GM13977 (cell line): ENCODE data around the gene LALBA.
"Not testable (repeated sequence)": the region's sequence is repeated elsewhere in the genome, so short reads cannot be mapped to it uniquely, and the experiment has no call there.

Source experiments
- DNase-seq: peaks from one replicate; pipeline ENCODE4 v3.0.0; 2012; ENCODE audit warnings: low spot score
- CTCF ChIP-seq: IDR thresholded peaks from 2 replicates; pipeline ENCODE4 v1.5.1; 2012; ENCODE audit warnings: mild to moderate bottlenecking, control low read depth; ENCODE audit not compliant: insufficient read depth; ENCODE audit errors: extremely low read depth, missing control alignments
- in situ Hi-C: fragments of 300-500 bp; cut with MboI; formaldehyde crosslinking; loops from one replicate; pipeline ENCODE4 v1.12.0; 2022; ENCODE audit warnings: low sequenced_read_pairs, low pct_unique_long_range_greater_than_20kb, mixed read lengths, inconsistent platforms; ENCODE audit not compliant: unreplicated experiment

The LALBA gene

DNA sequence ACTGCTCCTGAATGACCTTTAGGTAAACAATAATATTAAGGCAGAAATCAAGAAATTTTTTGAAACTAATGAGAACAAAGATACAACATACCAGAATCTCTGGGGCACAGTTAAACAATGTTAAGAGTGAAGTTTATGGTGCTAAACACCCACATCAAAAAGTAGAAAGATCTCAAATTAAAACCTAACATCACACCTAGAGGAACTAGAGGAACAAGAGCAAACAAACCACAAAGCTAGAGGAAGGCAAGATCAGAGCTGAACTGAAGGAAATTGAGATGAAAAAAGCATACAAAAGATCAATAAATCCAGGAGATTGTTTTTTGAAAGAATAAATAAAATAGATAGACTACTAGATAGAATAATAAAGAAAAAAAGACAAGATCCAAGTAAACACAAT is 37.2 kb downstream of the LALBA start:
- DNase-seq = no peak
- in situ Hi-C loops = loop anchor here (10.0 kb wide), 1 partner anchor 82 kb away; no protein-coding TSS in a partner anchor
- no peak for TF ChIP-seq CTCF

DNA sequence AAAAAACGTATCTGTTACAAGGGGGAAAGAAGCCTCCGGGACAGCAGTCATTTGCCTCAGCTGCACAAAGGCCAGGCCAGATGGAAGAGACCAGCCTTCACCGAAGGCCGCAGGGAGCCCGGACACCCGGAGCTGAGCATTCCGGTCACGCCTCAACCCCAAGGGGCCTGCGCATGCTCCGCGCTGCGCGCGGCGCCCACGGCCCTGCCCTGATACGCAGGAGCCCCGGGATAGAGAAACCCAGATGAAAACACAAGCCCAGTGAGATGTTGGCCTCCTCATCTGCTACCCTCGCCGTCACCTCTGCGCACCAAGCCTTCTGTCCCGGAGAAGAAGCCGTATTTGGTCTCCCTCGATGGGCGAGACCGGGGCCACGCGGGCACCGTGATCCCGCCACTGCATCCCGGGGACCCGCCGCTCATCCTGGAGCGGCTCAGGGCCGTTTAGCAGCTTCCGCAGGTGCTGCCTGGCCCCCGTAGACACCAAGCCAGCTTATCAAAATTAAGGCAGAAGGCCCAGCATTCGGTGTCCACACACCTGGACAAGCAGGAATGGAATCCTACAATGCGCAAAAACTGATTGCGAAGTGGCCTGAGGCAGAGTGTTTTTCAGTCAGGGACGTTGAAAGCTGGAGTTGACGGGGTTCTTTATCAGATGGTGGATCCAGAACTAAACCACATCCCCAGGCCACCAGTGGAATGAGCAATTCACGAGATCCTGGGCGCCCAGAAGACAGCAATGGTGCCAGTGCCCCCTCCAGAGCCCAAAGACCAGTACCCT is 41.8 kb downstream of the LALBA start:
- DNase-seq = no peak
- TF ChIP-seq CTCF = no peak
- in situ Hi-C loops = no loop called here

GRCh38 chr12:48525332-48525731 is 44.5 kb downstream of the LALBA start, which contains the start of gene OR8S1:
OR8S1 (plus strand) TSS chr12:48525632; CDS start chr12:48525632, 0 bp downstream.
- in situ Hi-C loops = no loop called here
- no peak for TF ChIP-seq CTCF
- no peak for DNase-seq

GRCh38 chr12:48520381-48520780 is 49.5 kb downstream of the LALBA start:
- DNase-seq, in situ Hi-C loops: not testable (repeated sequence)
